ENCODE results near the gene METTL8.

Gene METTL8

DNA sequence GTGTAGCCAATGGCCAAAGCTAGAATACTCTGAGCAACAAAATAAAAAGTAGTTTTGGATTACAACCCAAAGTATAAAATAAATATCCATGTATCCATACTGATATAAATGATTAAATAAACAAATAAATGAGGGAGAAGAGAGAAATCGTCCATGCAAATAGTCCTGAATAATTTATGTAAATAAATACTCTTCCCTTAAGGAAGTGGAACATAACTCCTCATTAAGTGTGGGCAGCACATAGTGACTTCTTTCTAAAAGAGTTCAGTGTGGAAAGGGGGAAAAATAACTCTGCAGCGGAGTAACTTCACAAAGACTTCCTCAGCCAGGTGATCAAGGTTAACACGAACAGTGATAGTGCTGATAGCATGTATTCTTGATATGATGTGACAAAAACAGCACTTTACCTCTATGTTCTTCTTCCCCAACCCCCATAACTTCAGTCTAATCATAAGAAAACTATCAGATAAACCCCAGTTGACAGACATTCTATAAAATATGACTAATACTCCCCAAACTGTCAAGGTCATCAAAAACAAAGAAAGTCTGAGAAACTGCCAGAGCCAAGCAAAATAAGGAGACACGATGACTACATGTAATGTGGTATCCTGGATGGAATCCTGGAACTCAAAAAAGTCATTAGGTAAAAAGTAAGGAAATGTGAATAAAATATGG lies 30.7 kb downstream of the METTL8 start:
- TF ChIP-seq EZH2 (IDR thresholded peaks at IDR 0.05; ENCODE audit: borderline replicate concordance, low read depth, low read length, severe bottlenecking): no peak
- TF ChIP-seq, protein P1, sequence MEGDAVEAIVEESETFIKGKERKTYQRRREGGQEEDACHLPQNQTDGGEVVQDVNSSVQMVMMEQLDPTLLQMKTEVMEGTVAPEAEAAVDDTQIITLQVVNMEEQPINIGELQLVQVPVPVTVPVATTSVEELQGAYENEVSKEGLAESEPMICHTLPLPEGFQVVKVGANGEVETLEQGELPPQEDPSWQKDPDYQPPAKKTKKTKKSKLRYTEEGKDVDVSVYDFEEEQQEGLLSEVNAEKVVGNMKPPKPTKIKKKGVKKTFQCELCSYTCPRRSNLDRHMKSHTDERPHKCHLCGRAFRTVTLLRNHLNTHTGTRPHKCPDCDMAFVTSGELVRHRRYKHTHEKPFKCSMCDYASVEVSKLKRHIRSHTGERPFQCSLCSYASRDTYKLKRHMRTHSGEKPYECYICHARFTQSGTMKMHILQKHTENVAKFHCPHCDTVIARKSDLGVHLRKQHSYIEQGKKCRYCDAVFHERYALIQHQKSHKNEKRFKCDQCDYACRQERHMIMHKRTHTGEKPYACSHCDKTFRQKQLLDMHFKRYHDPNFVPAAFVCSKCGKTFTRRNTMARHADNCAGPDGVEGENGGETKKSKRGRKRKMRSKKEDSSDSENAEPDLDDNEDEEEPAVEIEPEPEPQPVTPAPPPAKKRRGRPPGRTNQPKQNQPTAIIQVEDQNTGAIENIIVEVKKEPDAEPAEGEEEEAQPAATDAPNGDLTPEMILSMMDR (IDR thresholded peaks at IDR 0.05; ENCODE audit: borderline replicate concordance, extremely low read depth, low read length, poor library complexity, severe bottlenecking): no peak
- Histone ChIP-seq H3K9me3 (ENCODE audit: insufficient read depth, low read length, severe bottlenecking) (peaks cover 11% of the 10 kb centered on the region), H3K36me3 (ENCODE audit: insufficient read depth, low read length) (no peaks in the 10 kb centered on the region), H3K4me2 (ENCODE audit: insufficient read depth, low read length) (no peak overlapping the region), H3K4me1 (ENCODE audit: insufficient read depth, low read length) (no peaks in the 10 kb centered on the region), H3K9ac (ENCODE audit: low read depth, low read length) (no peak overlapping the region), H3K27me3 (ENCODE audit: insufficient read depth, low read length, poor library complexity) (no peaks in the 10 kb centered on the region), H4K20me1 (ENCODE audit: insufficient read depth, low read length) (no peaks in the 10 kb centered on the region; the same call in 1 of the 2 replicates), H3K4me3 (ENCODE audit: low read depth in 1 of 2, low read length in 2 of 2) (no peak overlapping the region), H3K27ac (ENCODE audit: low read length) (no peak overlapping the region), H3K79me2 (ENCODE audit: insufficient read depth, low read length) (no peaks in the 10 kb centered on the region), H2AFZ (ENCODE audit: low read depth, low read length) (no peak overlapping the region)
- DNase-seq (no peak), ATAC-seq (ENCODE audit: insufficient read depth, low read depth) (no peak)

- H3K4me3 ChIP-seq (ENCODE audit: low read depth in 1 of 2, low read length in 2 of 2): no peak overlapping the region
- ATAC-seq (ENCODE audit: insufficient read depth, low read depth): no peak
- H3K36me3 ChIP-seq (ENCODE audit: insufficient read depth, low read length): no peaks in the 10 kb centered on the region
- no peaks in the 10 kb centered on the region; the same call in 1 of the 2 replicates for H4K20me1 ChIP-seq (ENCODE audit: insufficient read depth, low read length)
- no peak for TF ChIP-seq EZH2 (IDR thresholded peaks at IDR 0.05; ENCODE audit: borderline replicate concordance, low read depth, low read length, severe bottlenecking)
- TF ChIP-seq, protein P1 (IDR thresholded peaks at IDR 0.05; ENCODE audit: borderline replicate concordance, extremely low read depth, low read length, poor library complexity, severe bottlenecking): no peak
- no peak for DNase-seq
- no peak overlapping the region for H3K4me2 ChIP-seq (ENCODE audit: insufficient read depth, low read length)
- H3K4me1 ChIP-seq (ENCODE audit: insufficient read depth, low read length): no peaks in the 10 kb centered on the region
- no peak overlapping the region for H2AFZ ChIP-seq (ENCODE audit: low read depth, low read length)
- no peaks in the 10 kb centered on the region for H3K79me2 ChIP-seq (ENCODE audit: insufficient read depth, low read length)
- no peaks in the 10 kb centered on the region for H3K27me3 ChIP-seq (ENCODE audit: insufficient read depth, low read length, poor library complexity)
- peaks cover 11% of the 10 kb centered on the region for H3K9me3 ChIP-seq (ENCODE audit: insufficient read depth, low read length, severe bottlenecking)
- H3K9ac ChIP-seq (ENCODE audit: low read depth, low read length): no peak overlapping the region
- H3K27ac ChIP-seq (ENCODE audit: low read length): no peak overlapping the region
These were observed 31.8 kb downstream of the METTL8 start for GRCh38 chr2:171401947-171402346.

DNA sequence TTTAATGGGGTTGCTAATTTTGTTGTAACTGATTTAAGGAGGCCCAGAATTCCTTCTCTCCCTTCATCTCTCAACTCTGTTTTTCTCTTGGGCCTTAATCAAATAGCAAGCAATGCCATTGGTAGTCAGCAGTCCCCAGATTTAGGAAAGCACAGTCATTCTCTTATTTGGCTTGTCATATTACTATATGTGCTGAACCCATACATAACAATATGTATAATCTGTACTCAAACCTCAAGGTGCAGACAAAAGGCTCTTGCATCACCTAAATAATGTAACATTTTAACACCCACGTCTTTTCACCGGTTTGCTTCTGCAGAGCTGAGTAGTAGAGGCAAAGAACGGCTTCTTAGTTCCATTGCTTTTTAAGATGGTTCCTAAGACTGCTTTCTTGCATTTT lies 33.4 kb downstream of the METTL8 start:
- no peak overlapping the region for H3K9ac ChIP-seq (ENCODE audit: low read depth, low read length)
- H3K79me2 ChIP-seq (ENCODE audit: insufficient read depth, low read length): no peaks in the 10 kb centered on the region
- ATAC-seq (ENCODE audit: insufficient read depth, low read depth): no peak
- TF ChIP-seq, protein P1 (IDR thresholded peaks at IDR 0.05; ENCODE audit: borderline replicate concordance, extremely low read depth, low read length, poor library complexity, severe bottlenecking): no peak
- no peak for TF ChIP-seq EZH2 (IDR thresholded peaks at IDR 0.05; ENCODE audit: borderline replicate concordance, low read depth, low read length, severe bottlenecking)
- H3K9me3 ChIP-seq (ENCODE audit: insufficient read depth, low read length, severe bottlenecking): peaks cover 11% of the 10 kb centered on the region
- H3K4me3 ChIP-seq (ENCODE audit: low read depth in 1 of 2, low read length in 2 of 2): no peak overlapping the region
- no peaks in the 10 kb centered on the region for H3K4me1 ChIP-seq (ENCODE audit: insufficient read depth, low read length)
- no peaks in the 10 kb centered on the region for H3K27me3 ChIP-seq (ENCODE audit: insufficient read depth, low read length, poor library complexity)
- H3K4me2 ChIP-seq (ENCODE audit: insufficient read depth, low read length): no peak overlapping the region
- DNase-seq: no peak
- H2AFZ ChIP-seq (ENCODE audit: low read depth, low read length): no peak overlapping the region
- no peaks in the 10 kb centered on the region; the same call in 1 of the 2 replicates for H4K20me1 ChIP-seq (ENCODE audit: insufficient read depth, low read length)
- H3K36me3 ChIP-seq (ENCODE audit: insufficient read depth, low read length): no peaks in the 10 kb centered on the region
- H3K27ac ChIP-seq (ENCODE audit: low read length): no peak overlapping the region

All from DND-41 (cell line).